Lung (tissue), 16 donors: ENCODE results near the gene MYH7. TPM values are rescaled to one million over a fixed set of nuclear protein-coding genes. Genes with fewer than 3 reads are reported as not detected.

Source experiments
- ATAC-seq: fragments of 200-7000 bp; cut with Tn5 transposase; one replicate; pipeline ENCODE4 v1.9.1; 2020; ENCODE audit warnings: moderate number of reproducible peaks; ENCODE audit not compliant: insufficient read depth, low FRiP score
- DNase-seq, 3 donors: peaks; one replicate each; pipeline ENCODE4 v3.0.0-alpha.2; 2013 to 2017
- H3K27ac ChIP-seq, 2 donors: one replicate each; pipeline ENCODE4 v1.5.1; 2013; ENCODE audit warnings: mild to moderate bottlenecking in 2 of 2, moderate library complexity in 2 of 2, control low read depth in 1 of 2, inconsistent platforms in 1 of 2, low read depth in 1 of 2, low read length in 1 of 2
- H3K27me3 ChIP-seq, 3 donors: one replicate each; pipeline ENCODE4 v1.5.1; 2013; ENCODE audit warnings: low read length in 2 of 3; ENCODE audit not compliant: control insufficient read depth in 3 of 3, insufficient read depth in 3 of 3
- H3K36me3 ChIP-seq, 4 donors: one replicate each; pipeline ENCODE4 v1.5.1; 2013; ENCODE audit warnings: low read length in 4 of 4, mild to moderate bottlenecking in 1 of 4, moderate library complexity in 1 of 4; ENCODE audit not compliant: control insufficient read depth in 4 of 4, insufficient read depth in 4 of 4
- H3K4me1 ChIP-seq, 5 donors: one replicate each; pipeline ENCODE4 v1.5.1; 2013; ENCODE audit warnings: low read length in 5 of 5, mild to moderate bottlenecking in 2 of 5, moderate library complexity in 1 of 5; ENCODE audit not compliant: control insufficient read depth in 5 of 5, insufficient read depth in 5 of 5
- H3K4me3 ChIP-seq: one replicate; pipeline ENCODE4 v1.5.1; 2013; ENCODE audit warnings: mild to moderate bottlenecking, control low read depth, moderate library complexity
- H3K9ac ChIP-seq, 2 donors: one replicate each; pipeline ENCODE4 v1.5.1; 2013; ENCODE audit warnings: low read length in 2 of 2, control low read depth in 1 of 2; ENCODE audit not compliant: insufficient read depth in 1 of 2
- H3K9me3 ChIP-seq, 4 donors: one replicate each; pipeline ENCODE4 v1.5.1; 2013; ENCODE audit warnings: low read length in 3 of 4, mild to moderate bottlenecking in 1 of 4, moderate library complexity in 1 of 4; ENCODE audit not compliant: control insufficient read depth in 4 of 4, insufficient read depth in 3 of 4
- CTCF ChIP-seq: IDR thresholded peaks from 2 replicates; pipeline ENCODE4 v1.5.1; 2012; ENCODE audit warnings: mild to moderate bottlenecking; ENCODE audit errors: control extremely low read depth, extremely low read depth
- WGBS, 2 donors: extraction: QIAGEN DNeasy Blood & Tissue Kit; methylation state at CpG; one replicate each; pipeline ENCODE4 v1.1.7; 2013; 5-methylcytosine and 5-hydroxymethylcytosine counted together
- long read RNA-seq, 5 donors: transcript quantifications; one replicate each; lab custom pipeline, GENCODE V29; 2026
- polyA plus RNA-seq, 2 donors: library from polyadenylated mRNA; stranded (reverse); fragments of 200-250 nt; gene quantifications; one replicate each; pipeline ENCODE4 v1.2.1, GENCODE V29; 2013
- total RNA-seq, 2 donors: library from RNA; depleted of rRNA in 1 of 2; stranded (reverse); fragments of >200 nt in 1 of 2; gene quantifications; one replicate each; pipeline ENCODE4 v1.2.1, GENCODE V29; 2014 to 2021
- donor health status: control.
- donor health status: control.
- donor health status: Bipolar disorder and iron deficiency.
- donor health status: healthy.
- donor health status: DM: yes; HTN: yes; CAD: no.

MYH7 gene
- total RNA-seq: under 1 TPM in 1 of 2 donors, not detected in 1; 0.09 TPM
- under 1 TPM; 0.02 to 0.19 TPM for polyA plus RNA-seq
- long read RNA-seq, donor 1: 0 reads
- long read RNA-seq, donor 2: 0 reads
- long read RNA-seq, donor 3: 0 reads
- long read RNA-seq, donor 4: 0 reads
- long read RNA-seq, donor 5: 0 reads

GRCh38 chr14:23435543-23436326 is at the start of gene MYH7:
Gene MYH7, minus strand, starts transcription at chr14:23435660. Its CDS starts 1,928 bp downstream, at chr14:23433732.
- H3K4me3 ChIP-seq: no peak within 1 kb of the TSS
- H3K9me3 ChIP-seq: no peaks in the 10 kb centered on the region
- TF ChIP-seq CTCF: no peak
- DNase-seq (peak in 2 of 3 donors; percentile 5 to 7), ATAC-seq (no peak)
- 64 to 67% methylated on average over 10 of the region's 10 CpGs for WGBS, 2 donors
- H3K27ac ChIP-seq: peak within 1 kb of the TSS in 1 of 2 donors; percentile 84
- peak within 1 kb of the TSS in 1 of 2 donors; percentile 25 for H3K9ac ChIP-seq
- no peaks in the 10 kb centered on the region for H3K27me3 ChIP-seq
- H3K4me1 ChIP-seq: peaks cover 0 to 14% (median 6%) of the 10 kb centered on the region in 5 donors
- H3K36me3 ChIP-seq: no peaks in the 10 kb centered on the region

- no peak for ATAC-seq
- no peak for DNase-seq
- H3K36me3 ChIP-seq: peaks cover 0 to 24% (median 7%) of the 10 kb centered on the region in 4 donors
Measured at GRCh38 chr14:23483236-23483854, 47.9 kb upstream of the MYH7 start.

GRCh38 chr14:23482823-23483148 is 47.3 kb upstream of the MYH7 start:
- Histone ChIP-seq H3K9ac (no peak overlapping the region), H3K4me1 (no peaks in the 10 kb centered on the region), H3K4me3 (no peak overlapping the region), H3K27me3 (no peaks in the 10 kb centered on the region), H3K27ac (no peak overlapping the region), H3K36me3 (peaks cover 2 to 21% (median 10%) of the 10 kb centered on the region in 4 donors), H3K9me3 (no peaks in the 10 kb centered on the region)
- DNase-seq (no peak), ATAC-seq (no peak)
- no peak for TF ChIP-seq CTCF

More at GRCh38 chr14:23483236-23483854, 47.9 kb upstream of the MYH7 start:
- Histone ChIP-seq H3K4me1 (no peaks in the 10 kb centered on the region), H3K4me3 (no peak overlapping the region), H3K9me3 (no peaks in the 10 kb centered on the region), H3K27ac (no peak overlapping the region), H3K9ac (no peak overlapping the region), H3K27me3 (no peaks in the 10 kb centered on the region)
- 64 to 72% methylated on average over 9 of the region's 9 CpGs for WGBS, 2 donors
- no peak for TF ChIP-seq CTCF
